Stomach (tissue), 4 donors: ENCODE results near the gene CRYBA4.

Source experiments
- CTCF ChIP-seq, 7 experiments: fragments of 450-650 bp in 4 of 7; fragments of 200-600 bp in 3 of 7; sonication (generic) in 3 of 7; IDR thresholded peaks; one replicate each; pipeline ENCODE4 v1.5.1; 2016 to 2019; ENCODE audit warnings: antibody characterized with exemption in 7 of 7, control low read depth in 2 of 7, mild to moderate bottlenecking in 1 of 7
- EP300 ChIP-seq: sonication (generic); formaldehyde crosslinking; IDR thresholded peaks from one replicate; pipeline ENCODE4 v1.6.1; 2017; ENCODE audit warnings: antibody characterized with exemption
- POLR2A ChIP-seq, 4 donors: fragments of 450-650 bp; IDR thresholded peaks; one replicate each; pipeline ENCODE4 v1.6.1; 2016; ENCODE audit warnings: antibody characterized with exemption in 4 of 4, control low read depth in 2 of 4, mild to moderate bottlenecking in 1 of 4, moderate library complexity in 1 of 4
- POLR2AphosphoS5 ChIP-seq, 3 donors: sonication (generic); formaldehyde crosslinking; IDR thresholded peaks; one replicate each; pipeline ENCODE4 v1.6.1; 2016; ENCODE audit warnings: antibody characterized with exemption in 3 of 3

- TF ChIP-seq POLR2A (IDR thresholded peaks at IDR 0.05) (no peak), CTCF (IDR thresholded peaks at IDR 0.05) (no peak), EP300 (no peak), POLR2AphosphoS5 (IDR thresholded peaks at IDR 0.05) (no peak)
Measured at GRCh38 chr22:26648528-26649388, 27.0 kb downstream of the CRYBA4 start.
